GM19043 (cell line): Measurements from ENCODE around the gene ZC3H10.
A peak's percentile ranks its signal among the peaks of the same experiment; 100 is the strongest.
"Not testable (repeated sequence)": the region's sequence is repeated elsewhere in the genome, so short reads cannot be mapped to it uniquely, and the experiment has no call there.

Experiments used
- ATAC-seq: cut with Tn5 transposase; IDR thresholded peaks from one replicate; pipeline ENCODE4 v1.9.1; 2021; ENCODE audit warnings: low read depth; ENCODE audit not compliant: unreplicated experiment

ZC3H10 gene, protein sequence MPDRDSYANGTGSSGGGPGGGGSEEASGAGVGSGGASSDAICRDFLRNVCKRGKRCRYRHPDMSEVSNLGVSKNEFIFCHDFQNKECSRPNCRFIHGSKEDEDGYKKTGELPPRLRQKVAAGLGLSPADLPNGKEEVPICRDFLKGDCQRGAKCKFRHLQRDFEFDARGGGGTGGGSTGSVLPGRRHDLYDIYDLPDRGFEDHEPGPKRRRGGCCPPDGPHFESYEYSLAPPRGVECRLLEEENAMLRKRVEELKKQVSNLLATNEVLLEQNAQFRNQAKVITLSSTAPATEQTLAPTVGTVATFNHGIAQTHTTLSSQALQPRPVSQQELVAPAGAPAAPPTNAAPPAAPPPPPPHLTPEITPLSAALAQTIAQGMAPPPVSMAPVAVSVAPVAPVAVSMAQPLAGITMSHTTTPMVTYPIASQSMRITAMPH

DNA sequence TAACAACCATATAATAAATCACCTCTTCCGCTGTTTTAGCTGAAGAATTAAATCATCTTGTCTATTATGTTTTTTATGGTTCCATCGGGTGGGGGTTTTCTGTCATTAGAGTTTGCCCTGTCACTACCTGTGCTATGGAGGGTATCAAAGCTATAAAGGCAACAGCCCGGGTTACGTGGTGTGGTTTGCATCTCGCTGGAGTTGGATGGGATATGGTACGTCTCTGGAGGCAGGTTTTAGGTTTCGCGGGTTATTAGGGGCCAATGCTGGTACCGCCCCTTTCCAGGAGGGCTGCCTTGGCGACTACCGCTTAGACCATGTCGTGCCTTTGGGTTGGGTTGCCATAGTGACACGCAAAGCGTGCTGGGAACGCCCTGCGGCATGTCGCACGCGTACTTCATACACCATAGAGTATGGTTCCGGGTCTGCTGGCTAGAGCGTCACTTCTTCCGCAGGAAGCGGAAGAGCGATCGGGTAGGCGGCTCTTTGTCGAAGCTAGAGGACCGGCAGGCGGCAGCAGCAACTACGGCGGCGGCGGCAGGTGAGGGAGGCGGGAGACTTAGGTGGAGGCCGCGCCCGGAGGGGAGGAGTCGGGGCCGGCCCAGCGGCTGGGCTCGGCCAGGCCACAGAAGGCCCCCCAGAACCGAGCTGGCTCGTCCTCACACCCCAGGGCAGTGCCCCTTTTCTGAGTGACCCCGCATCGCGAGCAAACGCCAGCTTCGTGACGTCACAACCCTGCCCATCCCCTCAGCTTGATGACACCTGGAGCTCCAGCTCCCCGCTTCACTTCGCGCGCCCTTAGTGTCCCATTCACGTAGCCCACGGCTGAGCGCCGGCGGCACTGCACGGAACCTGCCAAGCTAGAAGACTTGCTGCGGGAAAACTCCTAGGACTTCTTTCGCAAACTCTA, at the start of gene ZC3H10:
Gene ZC3H10, plus strand, starts transcription at position 489 of the 910 bp plus-strand sequence. CDS start 2,297 bp downstream, outside the sequence.
- ATAC-seq: peak; percentile 77

DNA sequence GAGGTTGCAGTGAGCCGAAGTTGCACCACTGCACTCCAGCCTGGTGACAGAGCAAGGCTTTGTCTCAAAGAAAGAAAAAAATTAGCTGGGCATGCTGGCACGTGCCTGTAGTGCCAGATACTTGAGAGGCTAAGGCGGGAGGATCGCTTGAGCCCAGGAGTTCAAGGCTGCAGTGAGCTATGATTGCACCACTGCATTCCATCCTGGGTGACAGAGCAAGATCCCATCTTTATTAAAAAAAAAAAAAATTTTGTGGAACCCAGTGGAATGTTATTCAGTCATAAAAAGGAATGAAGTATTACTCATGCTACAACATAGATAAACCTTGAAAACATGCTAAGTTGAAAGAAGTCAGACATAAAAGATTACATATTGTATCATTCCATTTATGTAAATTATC, 46.4 kb upstream of the ZC3H10 start:
- ATAC-seq: no peak

DNA sequence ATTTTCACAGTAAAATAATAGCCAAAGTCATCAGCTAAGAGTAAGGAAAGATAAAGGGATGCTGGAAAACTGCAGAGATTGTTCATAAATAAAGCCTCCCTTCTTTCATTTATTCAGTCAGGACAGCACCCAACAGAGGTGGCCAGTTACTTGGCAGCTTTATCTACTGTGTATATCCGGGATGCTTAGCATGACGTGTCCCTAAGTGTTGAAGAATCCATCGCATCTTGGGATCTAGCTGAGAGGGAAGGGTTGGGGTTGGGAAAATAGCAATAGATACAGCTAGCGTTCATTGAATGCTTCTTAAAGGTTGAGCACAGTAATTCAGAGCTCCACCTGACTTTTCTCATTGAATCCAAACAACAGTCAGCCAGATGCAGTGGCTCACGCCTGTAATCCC, 43.7 kb upstream of the ZC3H10 start:
- no peak for ATAC-seq

DNA sequence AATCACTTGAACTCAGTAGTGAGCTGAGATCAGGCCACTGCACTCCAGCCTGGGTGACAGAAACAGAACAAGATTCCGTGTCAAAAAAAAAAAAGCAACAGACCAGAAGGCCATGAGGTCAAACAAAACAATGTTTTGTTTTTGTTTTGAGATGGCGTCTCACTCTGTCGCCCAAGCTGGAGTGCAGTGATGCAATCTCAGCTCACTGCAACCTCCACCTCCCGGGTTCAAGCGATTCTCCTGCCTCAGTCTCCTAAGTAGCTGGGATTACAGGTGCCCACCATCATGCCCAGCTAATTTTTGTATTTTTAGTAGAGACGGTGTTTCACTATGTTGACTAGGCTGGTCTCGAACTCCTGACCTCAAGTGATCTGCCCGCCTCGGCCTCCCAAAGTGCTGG, 40.1 kb upstream of the ZC3H10 start:
- not testable (repeated sequence) for ATAC-seq

DNA sequence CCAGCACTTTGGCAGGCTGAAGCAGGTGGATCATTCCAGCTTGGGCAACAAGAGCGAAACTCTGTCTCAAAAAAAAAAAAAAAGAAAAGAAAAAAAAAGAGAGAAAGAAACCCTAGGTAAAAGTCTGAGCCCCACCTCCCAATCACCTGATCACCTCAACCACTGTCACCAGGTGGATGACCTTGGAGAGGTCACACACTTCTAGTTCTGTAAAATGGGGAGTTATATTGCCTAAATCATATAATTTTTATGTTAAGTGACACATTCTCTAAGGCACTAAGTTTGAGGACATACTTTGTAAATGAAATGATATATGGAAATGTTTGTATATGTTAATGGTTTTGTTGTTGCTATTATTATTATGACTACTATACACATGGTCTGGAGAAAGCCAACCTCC, 39.6 kb upstream of the ZC3H10 start:
- ATAC-seq: no peak

DNA sequence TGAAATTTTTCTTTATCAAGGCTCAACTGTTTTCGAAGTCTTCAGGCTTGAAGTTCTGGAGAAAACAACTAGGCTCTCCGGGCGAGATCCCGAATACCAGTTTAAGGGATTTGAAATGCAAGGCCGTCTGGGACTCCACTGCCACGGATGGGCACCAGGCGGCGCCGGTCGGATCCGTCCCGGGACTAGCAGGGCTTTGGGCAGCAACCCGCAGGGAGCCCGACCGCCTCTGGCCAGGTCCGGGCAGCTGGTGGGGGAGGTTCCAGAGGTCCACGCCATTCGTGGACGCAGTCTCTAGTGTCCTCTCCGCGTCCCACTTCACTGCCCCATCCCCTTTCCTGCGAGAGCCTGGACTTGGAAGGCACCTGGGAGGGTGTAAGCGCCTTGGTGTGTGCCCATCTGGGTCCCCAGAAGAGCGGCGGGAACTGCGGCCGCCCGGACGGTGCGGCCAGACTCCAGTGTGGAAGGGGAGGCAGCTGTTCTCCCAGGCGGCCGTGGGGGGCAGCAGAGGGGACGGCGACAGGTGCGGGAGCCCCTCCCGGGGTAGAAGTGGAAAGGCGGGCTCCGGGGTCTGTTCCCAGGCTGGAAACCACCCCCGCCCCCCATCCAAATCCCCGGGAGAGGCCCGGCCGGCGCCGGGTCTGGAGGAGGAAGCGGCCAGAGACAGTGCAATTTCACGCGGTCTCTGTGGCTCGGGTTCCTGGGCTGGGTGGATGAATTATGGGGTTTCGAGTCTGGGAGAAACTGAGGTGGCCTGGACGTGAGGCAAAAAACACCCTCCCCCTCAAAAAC, 38.9 kb upstream of the ZC3H10 start:
- ATAC-seq: peak; percentile 75

DNA sequence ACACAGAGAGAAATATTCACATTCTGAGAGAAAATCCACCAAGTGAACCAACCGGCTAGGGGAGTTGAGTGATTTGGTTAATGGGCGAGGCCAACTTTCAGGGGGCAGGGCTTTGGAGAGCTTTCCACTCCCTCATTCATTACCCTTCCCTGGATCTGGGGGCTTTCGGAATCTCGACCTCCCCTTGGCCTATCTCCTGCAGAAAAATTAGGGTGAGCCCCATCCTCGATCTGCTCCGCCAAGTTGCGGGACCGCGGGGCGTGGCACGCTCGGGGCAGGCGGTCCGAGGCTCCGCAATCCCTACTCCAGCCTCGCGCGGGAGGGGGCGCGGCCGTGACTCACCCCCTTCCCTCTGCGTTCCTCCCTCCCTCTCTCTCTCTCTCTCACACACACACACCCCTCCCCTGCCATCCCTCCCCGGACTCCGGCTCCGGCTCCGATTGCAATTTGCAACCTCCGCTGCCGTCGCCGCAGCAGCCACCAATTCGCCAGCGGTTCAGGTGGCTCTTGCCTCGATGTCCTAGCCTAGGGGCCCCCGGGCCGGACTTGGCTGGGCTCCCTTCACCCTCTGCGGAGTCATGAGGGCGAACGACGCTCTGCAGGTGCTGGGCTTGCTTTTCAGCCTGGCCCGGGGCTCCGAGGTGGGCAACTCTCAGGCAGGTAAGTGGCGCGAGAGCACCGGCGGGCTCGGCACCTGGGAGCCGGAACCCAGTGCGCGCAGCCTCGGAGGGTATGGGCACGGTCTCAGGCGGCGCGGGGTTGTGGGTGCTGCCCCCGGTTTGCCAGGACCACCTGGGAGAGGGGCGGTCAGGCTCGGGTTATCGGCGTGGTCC, 38.1 kb upstream of the ZC3H10 start, which contains the start of gene ERBB3:
Gene ERBB3, plus strand, starts transcription at position 443 of the 833 bp plus-strand sequence. Its CDS starts 136 bp downstream, at position 579.
- peak; percentile 29 for ATAC-seq

DNA sequence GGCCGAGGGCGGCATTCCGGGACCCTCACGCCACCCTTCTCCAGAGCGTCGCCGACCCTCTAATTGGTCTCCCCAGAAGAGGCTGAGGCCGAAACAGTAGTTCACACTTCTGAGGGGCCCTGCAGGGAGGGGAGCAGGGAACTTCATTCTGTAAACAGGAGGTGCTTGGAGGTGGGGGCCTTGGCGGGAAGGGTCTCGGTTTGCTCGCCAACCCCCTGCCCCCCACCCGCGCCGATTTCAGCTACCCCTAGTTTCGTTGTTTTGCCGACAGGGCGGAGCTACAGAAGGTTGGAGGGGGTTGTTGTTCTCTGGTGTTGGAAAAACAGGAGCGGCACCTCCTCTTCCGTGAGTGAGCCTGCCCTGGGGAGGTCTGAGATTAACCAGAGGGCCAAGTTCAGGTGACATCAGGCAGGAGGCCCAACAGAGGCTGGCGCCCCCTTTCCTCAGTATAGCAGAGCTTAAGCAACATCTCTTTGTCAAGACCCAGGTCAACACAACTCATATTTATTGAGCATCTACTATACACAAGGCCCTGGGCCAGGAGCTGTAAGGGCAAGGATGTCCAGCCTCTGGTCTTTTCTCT, 37.4 kb upstream of the ZC3H10 start:
- ATAC-seq: no peak

DNA sequence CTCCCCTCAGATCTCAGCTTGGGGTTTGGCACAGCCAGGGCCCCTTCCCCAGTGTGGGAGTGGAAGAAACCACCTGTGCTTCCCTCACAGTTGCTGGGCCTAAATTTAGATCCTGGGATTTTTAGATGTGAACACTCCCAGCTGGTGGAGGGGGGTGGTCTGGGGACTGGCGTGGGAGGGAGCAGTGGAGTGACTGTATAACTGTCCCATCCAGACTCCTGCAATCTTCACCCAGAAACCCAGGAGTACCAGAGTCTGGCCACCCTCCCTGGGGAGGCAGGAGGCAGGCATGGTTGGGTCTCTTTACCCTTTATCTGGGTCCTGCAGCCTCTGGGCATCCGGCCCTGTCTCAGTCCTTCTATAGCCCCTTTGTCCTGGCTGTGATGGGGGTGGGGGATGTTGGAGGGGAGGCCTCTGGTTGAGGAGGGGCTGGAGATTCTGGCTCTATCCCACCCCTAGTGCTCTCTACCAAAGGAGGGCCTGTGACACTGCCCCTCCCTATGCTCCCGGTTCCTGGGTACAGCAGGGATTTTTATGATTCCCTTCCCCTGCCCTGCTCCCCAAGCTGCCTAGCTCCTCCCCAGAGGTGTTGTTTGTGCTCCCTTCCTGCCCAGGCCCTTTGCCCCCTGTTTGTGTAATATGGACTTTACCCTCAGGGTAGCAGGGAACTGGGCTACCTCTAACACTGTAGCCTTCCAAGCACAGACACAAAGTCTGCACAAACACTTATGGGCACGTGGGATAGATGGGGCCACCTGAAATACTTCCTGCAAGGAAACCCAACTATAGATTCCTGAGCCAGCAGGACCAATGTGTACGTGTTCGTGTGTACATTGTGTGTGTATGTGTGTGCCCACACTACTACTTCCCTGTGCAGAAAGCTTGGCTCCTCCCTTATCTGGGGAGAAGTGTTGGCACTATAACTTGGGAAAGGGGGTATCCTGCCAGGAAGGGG, 36.4 kb upstream of the ZC3H10 start:
- ATAC-seq: no peak

DNA sequence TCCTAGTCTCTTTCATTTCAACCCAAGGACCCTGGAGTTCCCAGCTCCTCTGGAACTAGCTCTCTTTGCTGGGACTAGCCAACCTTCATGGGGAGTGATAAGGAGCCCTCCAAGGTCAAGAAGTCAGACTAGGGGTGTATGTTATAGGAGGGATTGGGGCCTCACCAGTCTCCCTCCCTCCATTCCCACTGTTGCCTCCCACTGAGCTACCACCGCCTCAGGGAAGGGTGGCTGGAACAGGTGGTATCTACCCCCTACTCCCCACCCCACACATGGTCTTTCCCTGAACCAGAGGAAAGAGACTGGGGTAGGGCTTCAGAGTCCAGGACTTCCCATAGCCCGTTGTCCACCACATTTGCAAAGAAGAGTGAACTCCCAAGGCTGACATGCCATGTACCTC, 35.7 kb upstream of the ZC3H10 start:
- no peak for ATAC-seq

DNA sequence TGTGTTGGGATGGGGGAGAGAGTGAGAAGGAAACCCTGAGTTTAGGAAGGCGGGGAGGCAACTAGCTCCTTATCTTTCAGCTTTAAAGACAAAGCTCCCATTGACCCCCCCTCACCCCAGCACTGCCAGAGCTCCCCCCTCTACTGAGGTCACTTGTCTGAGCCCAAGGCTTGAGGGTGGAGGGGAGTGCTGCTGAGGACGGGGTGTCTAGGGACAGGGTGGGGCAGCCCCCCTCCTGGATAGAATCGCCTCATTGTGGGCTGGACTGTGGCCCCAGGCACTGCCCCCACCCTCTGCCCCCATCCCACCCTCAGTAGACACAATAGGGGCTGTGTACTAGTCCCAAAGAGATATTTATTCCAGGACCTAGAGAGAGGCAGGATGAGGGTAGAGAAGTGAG, 35.1 kb upstream of the ZC3H10 start:
- ATAC-seq: no peak

DNA sequence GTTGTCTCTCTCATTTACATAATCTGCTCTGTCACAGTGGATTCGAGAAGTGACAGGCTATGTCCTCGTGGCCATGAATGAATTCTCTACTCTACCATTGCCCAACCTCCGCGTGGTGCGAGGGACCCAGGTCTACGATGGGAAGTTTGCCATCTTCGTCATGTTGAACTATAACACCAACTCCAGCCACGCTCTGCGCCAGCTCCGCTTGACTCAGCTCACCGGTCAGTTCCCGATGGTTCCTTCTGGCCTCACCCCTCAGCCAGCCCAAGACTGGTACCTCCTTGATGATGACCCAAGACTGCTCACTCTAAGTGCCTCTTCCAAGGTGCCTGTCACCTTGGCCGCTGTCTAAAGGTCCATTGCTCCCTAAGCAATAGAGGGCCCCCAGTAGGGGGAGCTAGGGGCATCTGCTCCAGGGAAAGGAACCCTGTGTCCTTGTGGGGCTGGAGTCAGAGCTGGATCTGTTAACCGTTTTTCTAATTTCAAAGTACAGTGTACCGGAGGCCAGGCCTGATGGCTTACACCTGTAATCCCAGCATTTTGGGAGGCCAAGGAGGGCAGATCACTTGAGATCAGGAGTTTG, 33.0 kb upstream of the ZC3H10 start:
- ATAC-seq: no peak

DNA sequence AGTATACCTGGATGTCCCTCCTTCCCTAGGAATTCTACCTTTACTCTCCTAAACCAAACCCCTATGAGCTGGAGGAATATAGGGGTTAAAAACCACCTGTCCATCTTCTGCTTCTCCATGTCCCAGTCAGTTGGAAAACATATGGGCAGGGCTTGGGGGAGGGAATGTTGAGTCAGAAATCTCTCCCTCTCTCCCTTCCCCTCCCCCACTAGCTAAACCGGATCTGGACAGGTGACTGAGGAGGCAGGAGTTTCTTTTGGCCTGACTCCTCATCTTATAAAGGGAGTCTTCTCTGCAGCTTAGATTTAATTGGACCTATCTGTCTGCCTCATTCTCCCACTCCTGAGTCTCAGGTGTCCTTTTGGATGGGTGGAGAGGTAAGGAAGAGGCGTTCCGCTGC, 32.0 kb upstream of the ZC3H10 start:
- ATAC-seq: no peak

DNA sequence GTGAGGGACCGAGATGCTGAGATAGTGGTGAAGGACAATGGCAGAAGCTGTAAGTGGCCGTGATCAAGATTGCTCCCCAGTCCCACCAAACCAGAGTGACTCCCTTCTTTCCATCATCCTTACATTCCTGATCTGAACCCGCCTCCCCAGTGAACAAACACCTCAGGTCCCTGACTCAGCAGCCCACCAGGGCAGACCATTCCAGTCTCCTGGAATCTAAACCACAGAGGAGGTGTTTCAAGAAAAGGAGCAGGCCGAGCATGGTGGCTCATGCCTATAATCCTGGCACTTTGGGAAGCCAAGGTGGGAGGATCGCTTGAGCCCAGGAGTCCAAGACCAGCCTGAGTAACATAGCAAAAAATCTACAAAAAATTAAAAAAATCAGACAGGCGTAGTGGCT, 31.5 kb upstream of the ZC3H10 start:
- ATAC-seq: no peak

DNA sequence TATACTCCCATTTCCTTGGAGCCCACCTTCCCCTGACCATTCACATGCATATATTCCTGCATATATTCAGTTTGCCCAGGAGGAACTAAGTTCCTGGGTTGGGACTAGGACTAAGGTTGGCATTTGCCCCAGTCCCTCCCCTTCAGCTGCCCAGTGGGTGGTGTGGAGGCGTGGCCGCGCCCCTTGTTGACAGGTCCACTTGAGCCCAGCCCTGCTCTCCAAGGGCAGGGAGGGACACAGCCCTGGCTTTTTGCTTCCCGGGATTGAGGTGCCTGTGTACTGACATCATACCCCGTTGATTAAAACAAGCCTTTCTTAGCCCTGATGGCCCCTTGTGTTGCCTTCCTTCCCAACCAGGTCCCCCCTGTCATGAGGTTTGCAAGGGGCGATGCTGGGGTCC, 30.8 kb upstream of the ZC3H10 start:
- ATAC-seq: no peak

DNA sequence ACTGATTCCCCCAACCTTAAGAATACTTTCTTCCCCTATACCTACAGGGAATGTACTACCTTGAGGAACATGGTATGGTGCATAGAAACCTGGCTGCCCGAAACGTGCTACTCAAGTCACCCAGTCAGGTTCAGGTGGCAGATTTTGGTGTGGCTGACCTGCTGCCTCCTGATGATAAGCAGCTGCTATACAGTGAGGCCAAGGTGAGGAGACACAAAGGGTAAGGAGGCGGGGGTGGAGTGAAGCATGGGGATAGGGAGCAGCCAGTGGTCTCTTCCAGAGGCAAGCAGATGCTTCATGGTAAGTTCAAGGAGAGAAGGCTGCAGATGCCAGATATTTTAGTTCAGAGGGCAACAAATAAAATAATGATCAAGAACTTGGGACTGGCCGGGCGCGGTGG, 20.3 kb upstream of the ZC3H10 start:
- ATAC-seq: no peak

DNA sequence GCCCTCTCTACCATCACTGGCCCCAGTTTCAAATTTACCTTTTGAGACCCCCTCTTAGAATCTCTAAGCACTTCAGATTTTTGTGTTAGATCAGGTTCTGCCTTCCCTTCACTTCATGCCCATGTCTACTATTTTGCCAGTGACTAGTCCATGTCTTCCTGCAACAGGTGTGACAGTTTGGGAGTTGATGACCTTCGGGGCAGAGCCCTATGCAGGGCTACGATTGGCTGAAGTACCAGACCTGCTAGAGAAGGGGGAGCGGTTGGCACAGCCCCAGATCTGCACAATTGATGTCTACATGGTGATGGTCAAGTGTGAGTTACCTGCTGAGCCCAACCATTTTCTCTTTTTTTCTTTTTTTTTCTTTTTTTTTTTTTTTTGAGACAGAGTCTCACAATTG, 19.5 kb upstream of the ZC3H10 start:
- ATAC-seq: no peak

DNA sequence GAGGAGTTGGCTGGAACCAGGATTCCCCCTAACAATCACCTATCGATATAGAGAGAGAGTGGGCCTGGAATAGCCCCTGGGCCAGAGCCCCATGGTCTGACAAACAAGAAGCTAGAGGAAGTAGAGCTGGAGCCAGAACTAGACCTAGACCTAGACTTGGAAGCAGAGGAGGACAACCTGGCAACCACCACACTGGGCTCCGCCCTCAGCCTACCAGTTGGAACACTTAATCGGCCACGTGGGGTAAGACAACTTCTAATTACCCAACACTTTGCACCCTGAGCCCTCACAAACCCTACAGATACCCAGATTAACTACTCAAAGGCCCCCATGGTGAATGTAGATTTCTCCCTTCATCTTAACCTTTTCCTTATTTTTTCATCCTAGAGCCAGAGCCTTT, 18.3 kb upstream of the ZC3H10 start:
- ATAC-seq: no peak
